NCI-H2029 (cell line): ENCODE results near the gene RPS18.

Experiments
- DNase-seq: peaks from one replicate; lab custom pipeline; 2025; lab: John Stamatoyannopoulos, UW

Gene RPS18

DNA sequence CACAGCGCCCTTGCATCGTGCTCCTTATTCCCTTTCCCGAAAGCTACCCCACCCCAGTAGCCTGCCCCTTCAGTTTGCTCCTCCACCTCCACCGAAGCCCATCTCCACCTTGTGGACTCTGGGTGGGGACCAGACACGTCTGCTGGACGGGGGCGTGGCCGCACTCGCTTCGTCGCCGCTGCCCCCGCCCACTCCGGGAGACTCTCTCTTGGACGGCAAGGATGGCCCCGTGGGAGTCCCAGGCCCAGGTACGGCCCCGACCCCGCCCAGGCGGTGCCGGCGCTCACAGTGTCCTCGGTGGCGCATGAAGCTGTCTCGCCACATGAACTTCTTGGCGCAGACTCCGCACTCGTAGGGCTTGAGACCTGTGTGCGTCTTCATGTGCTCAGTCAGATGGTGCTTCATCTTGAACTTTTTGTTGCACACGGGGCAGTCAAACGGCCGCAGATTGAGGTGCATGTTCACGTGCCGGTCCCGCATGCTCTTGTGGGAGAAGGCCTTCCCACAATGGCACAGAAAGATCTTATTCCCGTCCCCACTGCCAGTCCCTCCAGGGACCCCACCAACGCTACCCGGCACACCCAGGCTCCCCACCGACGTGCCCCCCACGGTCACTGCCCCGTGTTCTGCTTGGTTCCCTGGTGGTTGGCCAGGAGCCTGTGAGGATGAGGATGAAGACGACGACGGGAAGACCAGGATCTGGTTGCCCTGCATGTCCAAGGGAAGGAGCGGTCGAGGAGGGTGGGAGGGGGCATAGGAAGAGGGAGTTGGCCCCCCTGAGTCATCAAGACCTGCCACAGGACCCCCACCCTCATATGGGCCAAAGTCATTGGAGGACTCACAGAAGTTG is 43.3 kb downstream of the RPS18 start:
- peak; percentile 31 for DNase-seq

- DNase-seq, result no peak
Observed at GRCh38 chr6:33315793-33316602, 44.1 kb downstream of the RPS18 start.

- no peak for DNase-seq
Observed at GRCh38 chr6:33316603-33317418, 44.9 kb downstream of the RPS18 start.

DNA sequence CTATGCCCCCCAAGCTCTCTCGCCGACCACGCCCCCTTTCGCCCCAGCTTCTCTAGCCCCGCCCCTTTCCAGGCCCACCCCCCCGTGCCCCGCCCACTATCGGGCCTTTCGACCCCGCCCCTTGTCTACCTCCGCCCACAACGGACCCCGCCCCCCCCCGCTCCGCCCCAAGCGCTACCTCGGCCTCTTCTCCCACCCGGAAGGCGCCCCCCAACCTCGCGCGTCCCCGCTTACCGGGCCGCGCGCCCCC is 45.5 kb downstream of the RPS18 start:
- DNase-seq, result no peak

- DNase-seq, result peak; percentile 98
Observed at GRCh38 chr6:33317669-33318425, 46.0 kb downstream of the RPS18 start, which contains the start of gene ZBTB22. ZBTB22 (minus strand) TSS chr6:33317744; CDS start chr6:33316916, 828 bp downstream.

- DNase-seq, result no peak
Observed at GRCh38 chr6:33318426-33319073, 46.7 kb downstream of the RPS18 start.

DNA sequence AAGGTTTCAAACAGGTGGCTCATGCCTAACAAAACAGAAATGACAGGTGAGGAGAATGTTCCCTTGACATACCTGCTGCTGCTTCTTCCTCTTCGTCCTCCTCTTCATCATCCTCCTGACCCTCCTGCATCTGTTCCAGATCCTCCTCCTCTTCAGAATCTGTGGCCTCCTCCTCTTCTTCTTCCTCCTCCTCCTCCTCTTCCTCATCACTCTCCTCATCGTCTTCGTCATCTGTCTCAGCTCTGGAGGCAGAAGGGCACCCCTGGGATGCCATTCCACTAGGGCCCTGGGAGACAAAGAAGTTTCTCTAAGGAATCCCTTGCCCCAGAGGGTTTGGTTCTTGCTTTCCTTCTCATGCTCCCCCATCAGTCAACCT is 48.1 kb downstream of the RPS18 start:
- DNase-seq, result no peak

- DNase-seq, result no peak
Observed at GRCh38 chr6:33320315-33321181, 48.7 kb downstream of the RPS18 start.

- no peak for DNase-seq
Observed at GRCh38 chr6:33321227-33321626, 49.4 kb downstream of the RPS18 start.

DNA sequence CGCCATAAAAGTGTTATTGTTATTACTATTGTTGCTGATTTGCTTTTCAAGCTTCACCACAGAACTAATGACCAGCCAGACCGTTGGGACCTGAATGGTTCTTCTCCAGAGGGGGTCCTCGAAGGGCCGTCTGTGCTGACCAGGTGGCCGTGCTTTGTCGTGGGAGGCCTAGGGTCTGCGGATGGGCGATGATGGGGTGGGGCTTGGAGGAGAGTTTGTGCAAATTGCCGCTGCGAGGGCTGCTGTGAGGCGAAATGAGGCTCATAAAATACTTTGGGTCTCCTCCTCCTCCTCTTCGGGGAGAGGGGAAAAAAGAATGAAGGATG is 51.7 kb downstream of the RPS18 start:
- DNase-seq, result no peak

DNA sequence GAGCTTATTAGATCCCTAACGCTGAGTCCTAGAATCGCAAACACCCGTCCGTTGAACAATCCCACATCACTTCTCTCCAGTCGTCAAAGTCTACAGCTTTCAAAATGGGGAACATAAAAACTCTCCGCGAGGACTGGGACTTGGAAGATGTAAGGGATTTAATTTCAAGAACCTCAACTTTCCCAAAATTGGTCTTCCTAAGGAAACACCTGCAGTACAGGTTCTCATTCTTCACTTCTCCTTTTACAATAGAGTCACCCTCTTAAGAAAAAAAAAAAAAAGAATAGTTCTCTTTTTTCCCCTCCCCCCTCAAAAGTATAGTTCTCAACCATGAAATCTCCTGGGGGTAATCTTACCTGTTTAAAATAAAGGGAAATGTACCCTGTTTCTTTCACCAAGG is 52.2 kb downstream of the RPS18 start:
- no peak for DNase-seq
